A204.1 (cell line): Measurements from ENCODE around the gene GINM1.

Experiments
- FAIRE-seq: peaks from 2 replicates; lab custom pipeline; 2012; peaks lifted over from hg19 to GRCh38; lab: Jason Lieb, UNC

The GINM1 gene, protein sequence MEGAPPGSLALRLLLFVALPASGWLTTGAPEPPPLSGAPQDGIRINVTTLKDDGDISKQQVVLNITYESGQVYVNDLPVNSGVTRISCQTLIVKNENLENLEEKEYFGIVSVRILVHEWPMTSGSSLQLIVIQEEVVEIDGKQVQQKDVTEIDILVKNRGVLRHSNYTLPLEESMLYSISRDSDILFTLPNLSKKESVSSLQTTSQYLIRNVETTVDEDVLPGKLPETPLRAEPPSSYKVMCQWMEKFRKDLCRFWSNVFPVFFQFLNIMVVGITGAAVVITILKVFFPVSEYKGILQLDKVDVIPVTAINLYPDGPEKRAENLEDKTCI

DNA sequence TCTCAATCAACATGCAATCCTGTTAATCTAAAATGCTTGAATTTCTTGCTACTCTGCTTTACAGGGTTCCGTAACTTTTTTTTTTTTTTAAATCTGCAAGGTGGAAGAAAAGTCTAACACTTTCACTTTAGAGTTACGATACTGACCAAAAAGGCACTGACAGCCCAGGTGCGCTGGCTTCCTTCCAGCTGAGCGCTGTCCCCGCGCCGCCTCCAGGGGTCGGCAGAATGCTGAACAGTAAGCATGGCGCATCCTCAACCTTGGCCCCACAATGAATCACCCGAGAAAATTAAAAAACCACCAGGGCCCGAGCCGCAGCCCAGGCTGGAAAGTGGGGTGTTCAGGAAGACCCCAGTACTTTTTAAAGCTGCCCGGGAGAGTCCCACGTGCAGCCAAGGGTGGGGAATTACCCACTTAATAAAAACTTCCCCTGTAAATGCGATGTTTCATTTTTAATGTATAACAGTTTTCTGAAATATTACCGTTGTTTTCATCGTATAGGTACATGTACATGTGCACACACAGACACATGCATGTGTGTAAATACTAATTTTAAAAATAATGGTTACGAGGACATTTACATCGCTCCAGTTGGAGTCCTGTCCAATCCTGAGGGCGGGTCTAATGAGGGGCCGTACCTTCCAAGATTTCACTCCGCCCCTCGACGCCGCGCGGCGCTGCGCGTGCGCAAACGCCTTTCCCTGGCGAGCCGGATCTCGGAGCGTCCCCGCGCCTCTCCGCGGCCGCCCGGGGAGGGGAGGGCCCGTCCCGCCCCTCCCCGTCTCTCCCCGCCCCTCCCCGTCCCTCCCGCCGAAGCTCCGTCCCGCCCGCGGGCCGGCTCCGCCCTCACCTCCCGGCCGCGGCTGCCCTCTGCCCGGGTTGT lies at the start of gene GINM1:
Gene GINM1 (plus strand): TSS at position 849 of the 883 bp plus-strand sequence. CDS start 40 bp downstream, outside the sequence.
- FAIRE-seq, result no peak

DNA sequence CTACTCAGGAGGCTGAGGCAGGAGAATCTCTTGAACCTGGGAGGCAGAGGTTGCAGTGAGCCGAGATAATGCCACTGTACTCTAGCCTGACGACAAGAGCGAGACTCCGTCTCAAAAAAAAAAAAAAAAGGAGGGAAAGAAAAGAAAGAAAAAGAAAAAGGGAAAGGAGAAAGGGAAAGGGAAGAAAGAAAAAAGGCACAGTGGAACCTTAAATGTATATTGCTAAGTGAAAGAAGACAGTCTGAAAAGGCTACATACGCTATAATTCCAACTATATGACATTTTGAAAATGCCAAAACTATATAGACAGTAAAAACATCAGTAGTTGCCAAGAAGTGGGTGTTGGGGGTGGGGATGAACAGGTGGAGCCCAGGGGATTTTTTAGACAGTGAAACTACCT lies 36.5 kb upstream of the GINM1 start:
- no peak for FAIRE-seq

DNA sequence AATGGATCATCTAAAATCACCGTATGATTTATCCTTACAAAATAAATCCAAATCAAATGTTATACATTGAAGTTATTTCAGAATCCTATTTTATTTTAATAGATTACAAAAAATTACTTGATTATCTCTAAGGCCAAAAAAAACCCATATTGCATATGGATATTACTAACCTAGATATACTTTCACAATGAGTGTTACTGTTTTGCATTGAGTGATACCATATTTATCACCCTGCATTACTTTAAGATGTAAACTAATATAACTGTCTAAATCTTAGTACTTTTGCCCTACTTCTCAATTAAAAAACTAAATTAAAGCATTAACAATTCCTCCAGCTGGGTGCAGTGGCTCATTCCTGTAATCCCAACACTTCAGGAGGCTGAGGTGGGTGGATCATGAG lies 31.4 kb upstream of the GINM1 start:
- FAIRE-seq, result no peak

DNA sequence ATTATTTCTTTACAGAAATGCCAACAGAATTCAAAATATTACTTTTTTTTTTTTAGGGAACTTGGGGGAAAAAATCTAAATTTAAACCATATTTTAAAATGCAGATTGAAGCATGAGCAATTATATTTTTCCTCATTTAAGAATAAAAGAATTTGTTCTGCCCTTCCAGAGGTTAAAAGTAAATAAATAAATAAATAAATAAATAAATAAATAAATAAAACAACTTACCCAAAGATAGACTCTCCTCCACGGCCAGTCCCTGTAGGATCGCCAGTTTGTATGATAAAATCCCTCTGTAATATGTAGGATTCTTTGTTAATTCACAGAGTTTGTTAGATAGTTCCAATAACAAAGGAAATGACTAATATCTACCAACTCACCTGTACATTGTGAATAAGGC lies 25.0 kb upstream of the GINM1 start:
- no peak for FAIRE-seq

DNA sequence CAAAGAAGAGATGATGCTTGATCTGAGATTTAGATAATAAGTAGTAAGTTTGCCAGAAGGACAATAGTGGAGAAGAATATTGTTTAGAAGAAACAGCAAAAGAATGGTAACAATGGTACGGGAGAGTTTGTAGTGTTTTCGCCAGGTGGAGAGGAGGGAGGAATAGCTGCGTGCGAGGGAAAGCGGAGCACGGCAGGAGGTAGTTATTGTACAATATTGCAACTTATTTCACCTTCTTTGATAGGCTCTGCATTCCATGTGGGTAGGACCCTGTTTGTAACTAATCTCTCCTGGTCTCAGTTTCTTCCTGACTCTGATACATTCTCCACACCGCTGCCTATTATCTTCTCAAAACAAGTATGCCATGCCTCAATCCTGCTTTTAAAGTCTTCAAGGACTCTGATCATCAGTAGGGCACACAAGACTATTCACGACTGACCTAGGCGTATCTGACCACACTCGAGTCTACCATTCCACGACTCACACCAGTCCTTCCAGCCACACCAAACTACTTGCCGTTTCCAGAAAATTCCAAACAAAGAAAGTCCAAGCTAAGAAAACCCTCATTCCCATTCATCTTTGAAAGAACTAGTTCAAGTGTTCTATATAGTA lies 21.4 kb upstream of the GINM1 start:
- no peak for FAIRE-seq

DNA sequence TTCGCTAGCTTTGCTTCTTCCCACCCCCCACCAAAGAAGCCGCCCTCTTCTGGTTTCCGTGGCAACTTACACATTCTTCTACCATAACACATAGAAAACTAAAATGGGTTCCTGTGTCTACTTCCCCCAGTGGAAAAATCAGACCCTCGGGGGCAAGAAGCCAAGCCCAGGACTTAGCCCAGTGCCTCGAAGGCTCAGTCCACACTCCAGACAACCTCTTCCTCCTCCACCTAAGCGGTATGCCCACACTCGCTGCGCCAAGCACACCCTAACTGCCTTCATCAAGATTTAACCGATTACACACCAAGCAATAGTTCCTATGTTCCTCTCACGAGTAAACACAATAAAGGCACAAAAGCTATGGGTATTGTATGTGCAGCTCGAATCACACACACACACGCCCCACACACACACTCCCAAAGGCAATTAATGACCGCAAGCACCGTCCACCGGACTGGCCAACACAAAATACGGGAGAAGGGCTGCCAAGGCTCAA lies 20.9 kb upstream of the GINM1 start:
- FAIRE-seq, result no peak

DNA sequence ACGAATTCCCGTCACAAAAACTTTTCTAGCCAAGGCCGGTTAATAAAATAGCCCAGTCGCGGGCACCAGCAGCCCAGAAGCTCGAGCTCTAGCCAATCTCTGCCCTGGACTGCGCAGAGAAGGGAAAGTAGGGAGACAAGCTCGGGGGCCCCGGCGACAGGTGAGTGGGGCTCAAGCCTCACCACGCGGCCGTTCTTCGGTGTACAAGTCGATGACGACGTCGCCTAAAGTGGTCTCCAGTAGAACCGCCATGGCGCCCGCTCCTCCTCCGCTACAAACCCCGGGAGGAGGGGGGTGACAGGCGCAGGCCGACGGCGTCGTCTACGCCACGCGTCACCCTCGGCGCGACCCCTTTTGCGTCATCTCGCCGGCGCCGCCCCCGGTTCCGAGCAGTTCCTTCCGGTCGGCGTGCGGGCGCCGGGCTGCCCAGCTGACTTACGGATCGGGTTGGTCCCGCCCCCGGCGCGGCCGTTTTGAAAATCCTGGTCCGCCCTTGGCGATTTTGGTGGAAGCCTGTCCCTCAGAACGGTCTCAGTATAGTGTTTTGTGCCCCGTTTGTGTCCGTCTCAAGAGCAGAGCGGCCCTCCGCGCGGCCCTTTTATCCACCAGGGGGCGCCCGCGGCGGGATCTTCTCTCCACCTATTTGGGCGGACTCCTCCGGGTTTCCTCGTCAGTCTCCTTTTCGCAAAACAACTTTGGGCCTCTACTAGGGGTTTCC lies 20.3 kb upstream of the GINM1 start, which contains the start of gene PPIL4:
Gene PPIL4 (minus strand): TSS at position 290 of the 718 bp plus-strand sequence. CDS start 38 bp downstream, at position 252.
- FAIRE-seq, result peak; percentile 29

DNA sequence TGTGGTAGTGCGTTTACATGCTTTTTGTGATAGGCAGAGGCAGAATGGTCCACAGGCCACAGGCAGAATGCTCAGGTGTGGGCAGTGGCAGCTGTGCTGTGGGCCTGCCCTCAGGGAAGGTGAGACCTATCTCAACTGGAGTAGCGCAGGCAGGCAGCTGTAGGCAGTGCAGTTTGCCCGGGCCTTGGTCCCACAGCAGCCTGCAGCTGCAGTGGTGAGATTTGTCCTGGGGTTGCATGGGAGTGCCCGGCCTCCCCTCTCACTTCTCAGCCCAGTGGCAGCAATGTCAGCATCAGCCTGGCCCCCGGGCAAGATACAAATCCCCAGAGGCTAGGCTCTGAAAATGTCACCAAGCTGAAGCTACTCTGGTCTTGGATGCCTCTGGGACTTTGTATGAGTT lies 14.3 kb upstream of the GINM1 start:
- FAIRE-seq, result no peak

DNA sequence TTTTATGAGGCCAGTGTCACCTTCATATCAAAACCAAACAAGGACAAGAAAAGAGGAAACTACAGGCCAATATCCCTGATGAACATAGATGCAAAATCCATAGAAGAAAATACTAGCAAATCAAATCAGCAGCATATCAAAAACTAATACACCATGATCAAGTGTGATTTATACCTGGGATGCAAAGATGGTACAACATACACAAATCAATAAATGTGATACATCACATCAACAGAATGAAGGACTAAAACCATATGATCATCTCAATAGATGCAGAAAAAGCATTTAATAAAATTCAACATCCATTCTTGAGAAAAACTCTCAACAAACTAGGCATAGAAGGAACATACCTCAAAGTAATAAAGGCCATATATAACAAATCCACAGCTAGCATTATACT lies 8.1 kb upstream of the GINM1 start:
- no peak for FAIRE-seq

DNA sequence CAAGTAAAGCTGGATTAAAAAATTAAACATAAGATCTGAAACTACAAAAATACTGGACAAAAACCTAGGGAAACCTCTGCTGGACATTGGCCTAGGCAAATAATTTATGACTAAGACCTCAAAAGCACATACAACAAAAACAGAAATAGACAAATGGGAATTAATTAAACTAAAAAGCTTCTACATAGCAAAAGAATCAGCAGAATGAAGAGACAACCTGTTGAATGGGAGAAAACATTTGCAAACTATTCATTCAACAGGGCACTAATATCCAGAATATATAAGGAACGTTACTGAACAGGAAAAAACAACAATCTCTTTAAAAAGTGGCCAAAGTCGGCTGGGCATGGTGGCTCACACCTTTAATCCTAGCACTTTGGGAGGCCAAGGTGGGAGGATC lies 6.8 kb upstream of the GINM1 start:
- FAIRE-seq, result no peak

DNA sequence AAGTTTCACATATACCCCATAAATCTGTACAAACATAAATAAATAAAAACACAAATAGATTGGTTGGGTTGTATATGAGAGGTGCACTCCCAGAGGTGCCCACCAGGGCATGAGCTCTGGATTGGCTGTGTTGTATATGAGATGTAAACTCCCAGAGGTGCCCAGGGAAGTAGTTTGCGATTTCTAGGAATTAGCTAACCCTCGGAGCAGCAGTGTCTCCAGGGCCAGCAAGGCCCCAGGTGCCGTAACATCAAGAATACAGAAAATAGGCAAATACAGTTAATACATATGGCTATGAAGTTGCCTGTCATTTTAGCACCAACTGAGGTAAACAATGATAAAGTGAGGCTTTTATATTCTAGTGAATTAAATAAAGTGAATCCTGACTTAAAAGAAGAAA lies 5.4 kb upstream of the GINM1 start:
- FAIRE-seq, result peak; percentile 29

DNA sequence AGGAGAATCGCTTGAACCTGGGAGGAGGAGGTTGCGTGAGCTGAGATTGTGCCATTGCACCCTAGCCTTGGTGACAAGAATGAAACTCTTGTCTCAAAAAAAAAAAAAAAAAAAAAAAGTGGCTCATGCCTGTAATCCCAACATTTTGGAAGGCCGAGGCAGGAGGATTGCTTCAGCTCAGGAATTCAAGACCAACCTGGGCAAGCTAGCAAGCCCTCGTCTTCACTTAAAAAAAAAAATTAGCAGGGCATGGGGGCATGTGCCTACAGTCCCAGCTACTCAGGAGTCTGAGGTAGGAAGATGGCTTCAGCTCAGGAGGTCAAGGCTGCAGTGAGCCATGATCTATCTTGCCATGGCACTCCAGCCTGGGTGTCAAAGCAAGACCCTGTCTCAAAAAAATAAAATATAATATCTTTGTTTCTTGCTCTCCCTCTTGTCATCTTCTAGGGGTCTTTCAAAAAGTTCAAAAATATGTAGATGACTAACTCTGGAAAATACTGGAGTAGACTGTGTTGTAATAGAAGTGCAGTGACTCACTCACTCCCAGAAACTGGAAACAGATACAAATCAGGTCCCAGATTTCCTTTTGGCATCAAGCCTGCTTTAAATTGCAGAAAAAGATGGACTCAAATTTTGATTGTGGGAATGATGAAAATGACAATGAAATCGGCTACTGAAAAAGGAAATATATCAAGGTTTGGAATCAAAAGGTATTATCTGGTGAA lies 2.8 kb upstream of the GINM1 start:
- FAIRE-seq, result no peak

DNA sequence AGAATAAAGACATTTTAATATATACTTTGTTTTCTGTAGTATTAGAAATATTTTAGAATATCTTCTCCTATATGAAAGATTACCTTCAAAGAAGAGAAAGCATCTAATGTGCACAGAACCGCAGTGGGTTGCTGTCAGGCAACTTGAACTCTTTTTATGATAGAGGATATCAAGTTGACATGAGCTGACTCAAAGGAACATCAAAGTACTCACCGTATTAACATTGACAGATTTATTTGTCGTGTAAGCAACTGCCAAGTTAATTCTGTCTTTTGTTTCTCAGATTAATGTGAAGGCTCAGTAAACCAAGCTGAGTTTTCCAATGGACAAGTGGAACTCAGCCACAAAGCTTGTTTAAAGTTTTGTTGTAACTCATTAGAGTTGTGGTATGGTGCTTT lies 2.2 kb upstream of the GINM1 start:
- FAIRE-seq, result no peak

DNA sequence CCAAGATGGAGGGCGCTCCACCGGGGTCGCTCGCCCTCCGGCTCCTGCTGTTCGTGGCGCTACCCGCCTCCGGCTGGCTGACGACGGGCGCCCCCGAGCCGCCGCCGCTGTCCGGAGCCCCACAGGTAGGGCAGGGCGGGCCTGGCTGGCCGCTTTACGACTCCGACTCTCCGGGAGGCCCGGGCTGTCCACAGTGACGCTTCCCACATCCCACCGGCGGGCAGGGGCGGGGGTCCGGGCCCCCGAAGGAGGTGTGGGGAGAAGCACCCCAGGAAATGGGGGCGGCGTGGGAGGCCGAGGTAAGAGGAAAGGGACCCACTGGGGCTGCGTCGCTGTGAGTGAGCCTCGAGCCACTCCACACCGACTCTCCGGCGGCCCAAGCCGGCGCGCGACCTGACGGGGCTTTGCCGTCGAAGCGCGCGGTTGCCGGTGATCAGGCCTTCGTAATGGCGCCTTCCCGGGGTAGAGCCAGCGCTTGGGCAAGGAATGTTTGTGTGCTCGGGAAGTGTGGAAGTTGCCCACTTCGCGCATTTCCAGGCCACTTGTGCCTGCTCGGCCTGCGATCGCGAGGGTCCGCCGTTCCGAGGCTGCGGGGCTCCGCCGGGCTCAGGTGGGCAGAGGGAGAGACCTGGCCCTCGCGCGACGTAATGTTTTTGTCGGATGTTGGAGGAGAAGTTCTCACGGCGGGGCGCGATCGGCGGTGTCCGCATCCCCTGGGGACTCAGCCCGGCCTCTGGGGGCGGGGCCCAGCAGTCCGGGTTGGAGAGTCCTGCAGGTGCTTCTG lies 427 bp downstream of the GINM1 start:
- no peak for FAIRE-seq

DNA sequence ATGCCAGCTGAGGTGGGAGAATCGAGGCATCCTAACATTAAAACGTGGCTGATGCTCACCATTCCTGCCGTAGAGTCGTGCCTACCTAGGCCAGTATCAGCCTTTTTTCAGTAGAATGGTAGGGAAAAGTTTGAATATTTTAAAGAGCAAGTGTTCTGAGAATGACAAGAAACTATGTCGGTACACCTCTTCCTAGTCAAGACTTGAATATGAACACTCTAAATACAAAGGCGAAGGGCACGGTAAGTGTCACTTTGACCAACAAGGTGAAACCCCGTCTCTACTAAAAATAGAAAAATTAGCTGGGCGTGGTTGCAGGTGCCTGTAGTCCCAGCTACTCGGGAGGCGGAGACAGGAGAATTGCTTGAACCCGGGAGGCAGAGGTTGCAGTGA lies 1.0 kb downstream of the GINM1 start:
- FAIRE-seq, result no peak

DNA sequence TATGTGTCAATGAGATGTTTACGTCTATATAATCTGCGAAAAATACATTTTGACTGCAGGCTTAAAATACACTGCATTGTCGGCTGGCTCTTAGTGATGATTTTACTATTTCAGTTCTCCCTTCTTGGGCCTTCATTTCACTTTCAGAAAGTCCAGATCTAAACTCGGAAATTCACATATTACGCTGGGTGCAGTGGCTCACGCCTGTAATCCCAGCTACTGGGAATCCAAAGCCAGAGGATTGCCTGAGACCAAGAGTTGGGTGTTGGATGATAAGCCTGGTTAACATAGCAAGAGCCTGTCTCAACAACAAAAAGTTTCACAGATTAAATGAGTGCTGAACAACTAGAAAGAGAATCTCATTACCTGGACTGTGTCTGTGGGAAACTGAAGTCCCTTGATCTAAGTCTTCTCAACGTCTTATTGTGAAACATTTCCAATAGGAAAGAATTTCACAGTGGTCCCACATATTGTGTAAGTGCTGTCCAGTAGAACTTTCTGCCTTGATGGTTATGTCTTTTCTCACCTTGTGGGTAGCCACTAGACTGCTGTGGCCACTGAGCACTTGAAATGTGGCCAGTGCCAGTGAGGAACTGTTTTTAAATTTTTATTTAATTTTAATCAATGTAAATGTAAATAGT lies 1.9 kb downstream of the GINM1 start:
- FAIRE-seq, result no peak

DNA sequence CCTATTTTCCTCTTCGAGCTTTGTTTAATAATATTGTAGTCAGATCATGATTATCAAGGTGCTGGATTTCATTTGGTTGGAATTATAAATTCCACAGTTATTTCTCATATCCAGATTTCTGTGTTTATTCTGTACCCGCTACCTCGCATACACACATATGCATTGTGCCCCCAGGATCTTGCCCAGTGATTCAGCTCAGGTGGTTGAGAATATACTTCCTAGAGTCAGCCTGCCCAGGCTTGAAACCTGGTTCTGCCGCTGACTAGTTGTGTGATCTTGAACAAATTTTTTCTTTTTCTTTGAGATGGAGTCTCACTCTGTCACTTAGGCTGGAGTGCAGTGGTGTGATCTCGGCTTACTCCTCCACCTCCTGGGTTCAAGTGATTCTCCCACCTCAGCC lies 14.7 kb downstream of the GINM1 start:
- FAIRE-seq, result no peak

DNA sequence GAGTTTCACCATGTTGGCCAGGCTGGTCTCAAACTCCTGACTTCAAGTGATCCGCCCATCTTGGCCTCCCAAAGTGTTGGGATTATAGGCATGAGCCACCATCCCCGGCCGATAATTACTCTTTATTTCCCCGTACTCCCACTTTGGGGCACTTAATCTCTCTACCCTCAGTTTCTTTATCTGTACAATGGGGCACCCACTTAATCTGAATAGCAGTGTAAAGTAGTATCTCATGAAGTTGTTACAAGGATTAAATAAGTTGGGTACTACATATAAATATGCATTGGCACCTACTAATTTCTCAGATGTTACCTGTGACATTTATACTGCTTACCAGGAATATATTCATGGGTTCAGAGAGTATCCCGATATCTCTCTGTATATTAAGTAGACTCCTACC lies 15.2 kb downstream of the GINM1 start:
- no peak for FAIRE-seq

DNA sequence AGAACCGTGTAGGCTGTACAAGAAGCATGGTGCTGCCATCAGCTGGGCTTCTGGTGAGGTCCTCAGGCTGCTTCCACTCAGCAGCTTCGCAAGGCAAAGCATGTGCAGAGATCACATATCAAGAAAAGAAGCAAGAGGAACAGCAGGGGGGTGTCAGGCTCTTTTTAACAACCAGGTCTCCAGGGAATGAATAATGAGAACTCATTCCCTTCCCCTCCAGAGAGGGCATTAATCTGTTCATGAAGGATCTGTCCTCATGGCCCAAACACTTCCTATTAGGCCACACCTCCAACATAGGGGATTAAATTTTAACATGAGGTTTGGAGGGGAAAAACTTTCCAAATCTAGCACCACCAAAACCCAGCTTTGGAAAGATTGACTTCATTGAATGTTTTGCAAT lies 20.0 kb downstream of the GINM1 start:
- no peak for FAIRE-seq

DNA sequence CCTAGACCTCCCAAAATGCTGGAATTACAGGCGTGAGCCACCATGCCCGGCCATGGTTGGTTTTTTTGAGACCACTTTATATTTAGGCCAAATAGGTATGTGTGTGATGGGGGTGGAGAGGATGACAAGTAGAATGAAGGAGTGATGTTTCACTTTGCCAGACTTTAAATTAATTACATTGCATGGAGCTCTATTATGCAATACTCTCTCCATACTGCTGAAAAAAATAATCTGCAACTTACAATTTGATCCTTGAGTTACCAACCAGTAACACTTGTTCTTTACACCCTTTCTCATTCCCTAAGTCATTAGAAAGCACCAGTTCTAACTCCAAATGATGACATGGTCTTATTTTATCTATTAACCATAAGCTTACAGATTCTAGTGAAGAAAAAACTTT lies 26.8 kb downstream of the GINM1 start:
- no peak for FAIRE-seq
